ENCODE results near the gene ARHGAP26.

DNA sequence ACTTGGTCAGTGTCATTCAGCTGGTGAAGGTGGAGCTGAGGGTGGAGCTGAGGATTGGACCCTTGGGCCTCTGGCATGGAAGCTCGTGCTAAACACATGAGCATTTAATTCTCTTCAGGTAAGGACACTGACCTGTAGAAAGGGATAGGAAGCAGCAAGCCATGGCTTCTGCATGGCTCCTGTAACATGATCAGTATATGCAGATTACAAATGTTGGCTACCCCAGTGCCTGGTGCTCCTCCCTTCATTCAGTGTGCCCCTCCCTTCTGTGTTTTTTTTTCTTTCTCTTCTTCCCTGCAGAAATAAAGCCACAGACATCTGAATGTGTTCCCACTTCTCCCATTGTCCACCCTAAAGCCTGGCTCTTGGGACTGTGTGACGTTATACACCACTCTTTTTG, 52.9 kb downstream of the ARHGAP26 start:
- TF ChIP-seq, protein P1, sequence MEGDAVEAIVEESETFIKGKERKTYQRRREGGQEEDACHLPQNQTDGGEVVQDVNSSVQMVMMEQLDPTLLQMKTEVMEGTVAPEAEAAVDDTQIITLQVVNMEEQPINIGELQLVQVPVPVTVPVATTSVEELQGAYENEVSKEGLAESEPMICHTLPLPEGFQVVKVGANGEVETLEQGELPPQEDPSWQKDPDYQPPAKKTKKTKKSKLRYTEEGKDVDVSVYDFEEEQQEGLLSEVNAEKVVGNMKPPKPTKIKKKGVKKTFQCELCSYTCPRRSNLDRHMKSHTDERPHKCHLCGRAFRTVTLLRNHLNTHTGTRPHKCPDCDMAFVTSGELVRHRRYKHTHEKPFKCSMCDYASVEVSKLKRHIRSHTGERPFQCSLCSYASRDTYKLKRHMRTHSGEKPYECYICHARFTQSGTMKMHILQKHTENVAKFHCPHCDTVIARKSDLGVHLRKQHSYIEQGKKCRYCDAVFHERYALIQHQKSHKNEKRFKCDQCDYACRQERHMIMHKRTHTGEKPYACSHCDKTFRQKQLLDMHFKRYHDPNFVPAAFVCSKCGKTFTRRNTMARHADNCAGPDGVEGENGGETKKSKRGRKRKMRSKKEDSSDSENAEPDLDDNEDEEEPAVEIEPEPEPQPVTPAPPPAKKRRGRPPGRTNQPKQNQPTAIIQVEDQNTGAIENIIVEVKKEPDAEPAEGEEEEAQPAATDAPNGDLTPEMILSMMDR (IDR thresholded peaks at IDR 0.05) = no peak
- TF ChIP-seq POLR2A (IDR thresholded peaks at IDR 0.05) (no peak), EP300 (IDR thresholded peaks at IDR 0.05) (no peak)

All from sigmoid colon (tissue), 4 donors.